MM.1S (cell line): ENCODE results near the gene UBN1.

Source experiments
- EZH2 ChIP-seq: fragments of 300-600 bp; sonication (generic); optimal IDR thresholded peaks from 2 replicates; pipeline ENCODE3; 2017; ENCODE audit warnings: low read depth, mild to moderate bottlenecking, antibody characterized with exemption, low read length, mixed read lengths
- EZH2phosphoT487 ChIP-seq: fragments of 300-600 bp; sonication (generic); IDR thresholded peaks from 2 replicates; pipeline ENCODE4 v1.6.1; 2018; ENCODE audit warnings: antibody characterized with exemption, low read length
- TF ChIP-seq, protein P1 (sequence below): fragments of 300-600 bp; sonication (generic); IDR thresholded peaks from 2 replicates; pipeline ENCODE4 v1.5.1; 2016; ENCODE audit warnings: antibody characterized with exemption, low read length, mixed read lengths

DNA sequence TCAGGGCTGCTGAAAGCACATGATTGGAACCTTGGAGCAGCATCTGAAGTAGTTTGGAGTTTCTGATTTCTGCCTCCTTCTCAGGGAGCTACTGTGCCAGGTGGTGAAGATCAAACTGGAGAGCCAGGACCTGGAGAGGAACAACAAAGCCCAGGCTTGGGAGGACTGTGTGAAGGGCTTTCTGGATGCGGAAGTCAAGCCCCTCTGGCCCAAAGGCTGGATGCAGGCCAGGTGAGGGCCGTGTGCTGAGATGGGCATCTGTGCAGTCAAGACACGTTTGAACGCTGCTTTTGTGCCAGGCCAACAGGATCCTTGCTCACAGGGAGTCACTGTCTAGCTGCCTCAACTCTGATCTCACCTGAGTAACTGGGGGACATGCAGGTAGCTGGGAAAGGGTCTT lies 23.8 kb downstream of the UBN1 start:
- TF ChIP-seq, protein P1, sequence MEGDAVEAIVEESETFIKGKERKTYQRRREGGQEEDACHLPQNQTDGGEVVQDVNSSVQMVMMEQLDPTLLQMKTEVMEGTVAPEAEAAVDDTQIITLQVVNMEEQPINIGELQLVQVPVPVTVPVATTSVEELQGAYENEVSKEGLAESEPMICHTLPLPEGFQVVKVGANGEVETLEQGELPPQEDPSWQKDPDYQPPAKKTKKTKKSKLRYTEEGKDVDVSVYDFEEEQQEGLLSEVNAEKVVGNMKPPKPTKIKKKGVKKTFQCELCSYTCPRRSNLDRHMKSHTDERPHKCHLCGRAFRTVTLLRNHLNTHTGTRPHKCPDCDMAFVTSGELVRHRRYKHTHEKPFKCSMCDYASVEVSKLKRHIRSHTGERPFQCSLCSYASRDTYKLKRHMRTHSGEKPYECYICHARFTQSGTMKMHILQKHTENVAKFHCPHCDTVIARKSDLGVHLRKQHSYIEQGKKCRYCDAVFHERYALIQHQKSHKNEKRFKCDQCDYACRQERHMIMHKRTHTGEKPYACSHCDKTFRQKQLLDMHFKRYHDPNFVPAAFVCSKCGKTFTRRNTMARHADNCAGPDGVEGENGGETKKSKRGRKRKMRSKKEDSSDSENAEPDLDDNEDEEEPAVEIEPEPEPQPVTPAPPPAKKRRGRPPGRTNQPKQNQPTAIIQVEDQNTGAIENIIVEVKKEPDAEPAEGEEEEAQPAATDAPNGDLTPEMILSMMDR = no peak
- TF ChIP-seq EZH2phosphoT487 = no peak
- no peak for TF ChIP-seq EZH2
